Tibial artery (tissue), 4 donors: Measurements from ENCODE around the gene NDOR1.
"Not testable (repeated sequence)": the region's sequence is repeated elsewhere in the genome, so short reads cannot be mapped to it uniquely, and the experiment has no call there.

Experiments used
- DNase-seq, 2 donors: peaks; one replicate each; pipeline ENCODE4 v3.0.0-alpha.2; 2019
- H3K27ac ChIP-seq, 2 donors: fragments of 200-600 bp; sonication (generic) in 1 of 2; 1 replicate in 1 of 2; 2 replicates in 1 of 2; pipeline ENCODE4 v1.5.1; 2018 to 2019; ENCODE audit warnings: mild to moderate bottlenecking in 1 of 2
- H3K27me3 ChIP-seq, 2 donors: fragments of 200-600 bp; sonication (generic) in 1 of 2; one replicate each; pipeline versions ENCODE4 v1.5.1 to v1.6.0; 2016 to 2019
- H3K36me3 ChIP-seq, 3 donors: fragments of 200-600 bp; sonication (generic) in 2 of 3; one replicate each; pipeline ENCODE4 v1.5.1; 2016 to 2019; ENCODE audit warnings: mild to moderate bottlenecking in 2 of 3
- H3K4me1 ChIP-seq, 4 donors: fragments of 200-600 bp; sonication (generic) in 2 of 4; 1 replicate in 3 of 4; 2 replicates in 1 of 4; pipeline ENCODE4 v1.5.1; 2016 to 2019
- H3K4me3 ChIP-seq, 2 donors: fragments of 200-600 bp; sonication (generic) in 1 of 2; 1 replicate in 1 of 2; 2 replicates in 1 of 2; pipeline ENCODE4 v1.5.1; 2018 to 2019; ENCODE audit warnings: mild to moderate bottlenecking in 2 of 2
- H3K9me3 ChIP-seq, 3 donors: fragments of 200-600 bp; sonication (generic) in 1 of 3; one replicate each; pipeline ENCODE4 v1.5.1; 2016 to 2019
- CTCF ChIP-seq, 2 experiments: fragments of 200-600 bp in 1 of 2; fragments of 450-650 bp in 1 of 2; IDR thresholded peaks; one replicate each; pipeline ENCODE4 v1.5.1; 2017 to 2019; ENCODE audit warnings: antibody characterized with exemption in 2 of 2, mild to moderate bottlenecking in 1 of 2, moderate library complexity in 1 of 2
- intact Hi-C: fragments of 100-400 bp; cut with DNase I; formaldehyde crosslinking; loops from one replicate; pipeline ENCODE4 v1.15.0; 2023; ENCODE audit warnings: low total_unique reads

The NDOR1 gene

DNA sequence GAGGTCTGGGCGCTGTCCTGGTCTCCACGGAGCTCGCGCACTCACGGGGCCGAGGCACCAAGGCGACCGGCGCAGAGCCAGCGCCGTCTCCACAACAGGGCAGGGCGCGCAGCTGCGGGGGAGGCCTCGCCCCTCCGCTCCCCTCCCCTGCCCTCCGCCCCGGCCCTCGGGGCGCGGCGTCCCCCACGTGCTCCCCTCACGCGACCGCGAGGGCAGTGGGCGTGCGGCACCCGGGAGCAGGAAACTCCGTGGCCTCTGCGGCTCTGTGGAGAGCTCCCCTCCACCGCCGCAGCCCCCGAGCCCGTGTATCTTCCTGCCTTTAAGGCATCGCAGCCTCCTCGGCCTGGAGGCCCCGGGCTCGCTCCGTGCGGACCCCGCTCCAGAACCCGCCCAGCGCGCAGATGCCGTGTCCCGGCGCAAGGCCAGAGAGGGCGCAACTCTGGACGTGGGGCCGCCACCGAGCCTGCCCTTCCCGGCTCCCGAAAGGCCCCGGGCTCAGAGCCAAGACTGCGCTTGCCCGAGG is 34.9 kb downstream of the NDOR1 start:
- no peaks in the 10 kb centered on the region for H3K9me3 ChIP-seq
- intact Hi-C loops, result no loop called here
- H3K4me1 ChIP-seq, result peaks cover 0 to 58% (median 36%) of the 10 kb centered on the region in 4 donors
- peak overlapping the region; percentile 69 to 82 for H3K4me3 ChIP-seq
- DNase-seq, result peak; percentile 73 to 89
- peaks cover 0 to 9% of the 10 kb centered on the region in 2 donors for H3K27me3 ChIP-seq
- peak overlapping the region; percentile 94 to 95 for H3K27ac ChIP-seq
- TF ChIP-seq CTCF (IDR thresholded peaks at IDR 0.05), result no peak
- peaks cover 8 to 23% (median 21%) of the 10 kb centered on the region in 3 donors for H3K36me3 ChIP-seq

GRCh38 chr9:137240841-137241489 is 35.5 kb downstream of the NDOR1 start, which contains the start of gene TUBB4B:
Gene TUBB4B (plus strand): TSS chr9:137241287. CDS start chr9:137241361, 74 bp downstream.
- Histone ChIP-seq H3K9me3 (no peaks in the 10 kb centered on the region), H3K27ac (peak within 1 kb of the TSS; percentile 94 to 95), H3K27me3 (peaks cover 0 to 3% of the 10 kb centered on the region in 2 donors), H3K4me3 (peak within 1 kb of the TSS; percentile 77 to 82), H3K4me1 (peaks cover 0 to 57% (median 35%) of the 10 kb centered on the region in 4 donors), H3K36me3 (peaks cover 8 to 23% (median 21%) of the 10 kb centered on the region in 3 donors)
- peak; percentile 99 to 100 for DNase-seq
- TF ChIP-seq CTCF (IDR thresholded peaks at IDR 0.05), result peak in 1 of 2 experiments; percentile 42
- intact Hi-C loops, result no loop called here

GRCh38 chr9:137241490-137242268 is 36.2 kb downstream of the NDOR1 start:
- Histone ChIP-seq H3K4me1 (peaks cover 0 to 50% (median 27%) of the 10 kb centered on the region in 4 donors), H3K4me3 (peak overlapping the region; percentile 77 to 82), H3K27me3 (no peaks in the 10 kb centered on the region), H3K36me3 (peaks cover 8 to 23% (median 21%) of the 10 kb centered on the region in 3 donors), H3K27ac (peak overlapping the region; percentile 90 to 91), H3K9me3 (no peaks in the 10 kb centered on the region)
- DNase-seq, result peak; percentile 61 to 85
- TF ChIP-seq CTCF (IDR thresholded peaks at IDR 0.05), result no peak
- intact Hi-C loops, result no loop called here

DNA sequence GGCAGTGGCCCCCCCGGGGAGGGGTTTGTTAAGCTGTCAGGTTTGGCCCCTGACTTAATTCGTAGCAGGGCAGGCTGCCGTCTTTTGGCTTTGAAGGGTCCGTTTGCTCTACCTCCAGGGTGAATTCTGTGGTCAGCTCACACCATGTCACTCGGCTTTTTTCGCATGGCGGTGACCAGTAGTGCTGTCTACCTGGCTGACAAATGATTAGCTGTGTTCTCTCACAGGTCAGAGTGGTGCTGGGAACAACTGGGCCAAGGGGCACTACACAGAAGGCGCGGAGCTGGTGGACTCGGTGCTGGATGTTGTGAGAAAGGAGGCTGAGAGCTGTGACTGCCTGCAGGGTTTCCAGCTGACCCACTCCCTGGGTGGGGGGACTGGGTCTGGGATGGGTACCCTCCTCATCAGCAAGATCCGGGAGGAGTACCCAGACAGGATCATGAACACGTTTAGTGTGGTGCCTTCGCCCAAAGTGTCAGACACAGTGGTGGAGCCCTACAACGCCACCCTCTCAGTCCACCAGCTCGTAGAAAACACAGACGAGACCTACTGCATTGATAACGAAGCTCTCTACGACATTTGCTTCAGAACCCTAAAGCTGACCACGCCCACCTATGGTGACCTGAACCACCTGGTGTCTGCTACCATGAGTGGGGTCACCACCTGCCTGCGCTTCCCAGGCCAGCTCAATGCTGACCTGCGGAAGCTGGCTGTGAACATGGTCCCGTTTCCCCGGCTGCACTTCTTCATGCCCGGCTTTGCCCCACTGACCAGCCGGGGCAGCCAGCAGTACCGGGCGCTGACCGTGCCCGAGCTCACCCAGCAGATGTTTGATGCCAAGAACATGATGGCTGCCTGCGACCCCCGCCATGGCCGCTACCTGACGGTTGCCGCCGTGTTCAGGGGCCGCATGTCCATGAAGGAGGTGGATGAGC is 37.0 kb downstream of the NDOR1 start:
- intact Hi-C loops, result no loop called here
- no peaks in the 10 kb centered on the region for H3K9me3 ChIP-seq
- DNase-seq, result no peak

DNA sequence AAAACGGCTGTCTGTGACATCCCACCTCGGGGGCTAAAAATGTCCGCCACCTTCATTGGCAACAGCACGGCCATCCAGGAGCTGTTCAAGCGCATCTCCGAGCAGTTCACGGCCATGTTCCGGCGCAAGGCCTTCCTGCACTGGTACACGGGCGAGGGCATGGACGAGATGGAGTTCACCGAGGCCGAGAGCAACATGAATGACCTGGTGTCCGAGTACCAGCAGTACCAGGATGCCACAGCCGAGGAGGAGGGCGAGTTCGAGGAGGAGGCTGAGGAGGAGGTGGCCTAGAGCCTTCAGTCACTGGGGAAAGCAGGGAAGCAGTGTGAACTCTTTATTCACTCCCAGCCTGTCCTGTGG is 37.7 kb downstream of the NDOR1 start:
- H3K9me3 ChIP-seq, H3K4me3 ChIP-seq, H3K27me3 ChIP-seq, DNase-seq, H3K27ac ChIP-seq, intact Hi-C loops: not testable (repeated sequence)
- H3K36me3 ChIP-seq, result peaks cover 8 to 23% (median 21%) of the 10 kb centered on the region in 3 donors
- H3K4me1 ChIP-seq, result peaks cover 0 to 35% (median 25%) of the 10 kb centered on the region in 4 donors

More for the DNA sequence above, 37.0 kb downstream of the NDOR1 start:
- Histone ChIP-seq H3K27me3 (no peaks in the 10 kb centered on the region), H3K36me3 (peaks cover 8 to 23% (median 21%) of the 10 kb centered on the region in 3 donors), H3K4me1 (peaks cover 0 to 41% (median 25%) of the 10 kb centered on the region in 4 donors), H3K27ac (peak overlapping the region; percentile 90 to 91), H3K4me3 (peak overlapping the region; percentile 77 to 82)
- no peak for TF ChIP-seq CTCF (IDR thresholded peaks at IDR 0.05)
